PC-3 (cell line): ENCODE results near the gene STATH. TPM values are rescaled to one million over a fixed set of nuclear protein-coding genes. Genes with fewer than 3 reads are reported as not detected.
"Not testable (repeated sequence)": the region's sequence is repeated elsewhere in the genome, so short reads cannot be mapped to it uniquely, and the experiment has no call there.

Source experiments
- ATAC-seq: fragments of 200-7000 bp; cut with Tn5 transposase; 2 replicates; pipeline ENCODE4 v1.9.1; 2020; ENCODE audit warnings: mild to moderate bottlenecking, moderate library complexity
- BruUV-seq: library from RNA; stranded (reverse); fragments of 400-500 nt; replicated peaks from 2 replicates; lab custom pipeline; 2021; lab: Mats Ljungman, UMichigan
- CTCF ChIA-PET: fragments of 300-600 bp; sonication (Branson Sonifier 250); formaldehyde crosslinking; loops from one replicate; lab custom pipeline; 2022; ENCODE audit warnings: antibody characterized with exemption; lab: Charles Lee
- POLR2A ChIA-PET: fragments of 300-600 bp; sonication (Branson Sonifier 250); formaldehyde crosslinking; loops from one replicate; lab custom pipeline; 2022; ENCODE audit warnings: antibody characterized with exemption; ENCODE audit not compliant: unreplicated experiment; lab: Charles Lee
- DNase-seq: peaks from one replicate; pipeline ENCODE4 v3.0.0-alpha.2; 2015
- H2AFZ ChIP-seq: fragments of 300-600 bp; sonication (generic); 2 replicates; pipeline ENCODE4 v1.6.0; 2016; ENCODE audit warnings: antibody characterized with exemption, low read length
- H3F3A ChIP-seq: fragments of 300-600 bp; sonication (generic); one replicate; pipeline ENCODE4 v1.6.0; 2017; ENCODE audit warnings: antibody characterized with exemption, low read length, control low read depth, mild to moderate bottlenecking; ENCODE audit not compliant: unreplicated experiment
- H3K27ac ChIP-seq: fragments of 300-600 bp; sonication (generic); 2 replicates; pipeline ENCODE4 v1.5.1; 2016; ENCODE audit warnings: mild to moderate bottlenecking, low read length
- H3K27me3 ChIP-seq: fragments of 300-600 bp; sonication (generic); 2 replicates; pipeline ENCODE4 v1.6.1; 2016; ENCODE audit warnings: low read length, mixed read lengths
- H3K36me3 ChIP-seq: fragments of 300-600 bp; sonication (generic); 2 replicates; pipeline ENCODE4 v1.6.1; 2016; ENCODE audit warnings: low read depth, mixed run types, low read length, mixed read lengths
- H3K4me1 ChIP-seq: fragments of 300-600 bp; sonication (generic); 2 replicates; pipeline ENCODE4 v1.5.1; 2016; ENCODE audit warnings: low read length; ENCODE audit not compliant: insufficient read depth
- H3K4me2 ChIP-seq: fragments of 300-600 bp; sonication (generic); 2 replicates; pipeline ENCODE4 v1.6.0; 2016; ENCODE audit warnings: low read length
- H3K4me3 ChIP-seq: fragments of 300-600 bp; sonication (generic); 2 replicates; pipeline ENCODE4 v1.5.1; 2016; ENCODE audit warnings: mild to moderate bottlenecking, low read length, mixed read lengths
- H3K79me2 ChIP-seq: fragments of 300-600 bp; sonication (generic); 2 replicates; pipeline ENCODE4 v1.6.1; 2017; ENCODE audit warnings: low read length, mixed read lengths
- H3K9ac ChIP-seq: fragments of 300-600 bp; sonication (generic); 2 replicates; pipeline ENCODE4 v1.6.0; 2016; ENCODE audit warnings: mild to moderate bottlenecking, low read length
- H3K9me2 ChIP-seq: fragments of 300-600 bp; sonication (generic); replicated peaks from 2 replicates; pipeline ENCODE4 v1.6.1; 2016; ENCODE audit warnings: mixed run types, low read length, mixed read lengths
- H3K9me3 ChIP-seq: fragments of 300-600 bp; sonication (generic); 2 replicates; pipeline ENCODE4 v1.6.1; 2016; ENCODE audit warnings: low read length, mixed read lengths
- H4K20me1 ChIP-seq: fragments of 300-600 bp; sonication (generic); 2 replicates; pipeline ENCODE4 v1.6.1; 2016; ENCODE audit warnings: low read length, mixed read lengths
- EZH2 ChIP-seq: fragments of 300-600 bp; sonication (generic); IDR thresholded peaks from one replicate; pipeline ENCODE4 v1.6.1; 2017; ENCODE audit warnings: antibody characterized with exemption, mild to moderate bottlenecking, low read length; ENCODE audit not compliant: unreplicated experiment
- EZH2phosphoT487 ChIP-seq: fragments of 300-600 bp; sonication (generic); IDR thresholded peaks from 2 replicates; pipeline ENCODE4 v1.6.1; 2018; ENCODE audit warnings: mild to moderate bottlenecking, antibody characterized with exemption, low read length, borderline replicate concordance
- intact Hi-C: fragments of 100-400 bp; cut with micrococcal nuclease; formaldehyde crosslinking; loops from 2 replicates; pipeline ENCODE4 v1.9.0; 2023
- total RNA-seq: library from RNA; depleted of rRNA; stranded (reverse); fragments of >200 nt; gene quantifications from 2 replicates; pipeline ENCODE4 v1.2.3, GENCODE V29; 2014
- TF ChIP-seq, protein P1 (sequence below): fragments of 300-600 bp; sonication (generic); conservative IDR thresholded peaks from 2 replicates; pipeline ENCODE4 v1.5.1; 2017; ENCODE audit warnings: antibody characterized with exemption, low read depth, mild to moderate bottlenecking, low read length

Gene STATH
- total RNA-seq, 1 experiment from 2014 or later: not detected

GRCh38 chr4:70000711-70001110 lies 4.9 kb downstream of the STATH start:
- CTCF ChIA-PET: no interaction called here

GRCh38 chr4:70002507-70002906 lies 6.7 kb downstream of the STATH start:
- TF ChIP-seq EZH2phosphoT487: no peak
- TF ChIP-seq, protein P1, sequence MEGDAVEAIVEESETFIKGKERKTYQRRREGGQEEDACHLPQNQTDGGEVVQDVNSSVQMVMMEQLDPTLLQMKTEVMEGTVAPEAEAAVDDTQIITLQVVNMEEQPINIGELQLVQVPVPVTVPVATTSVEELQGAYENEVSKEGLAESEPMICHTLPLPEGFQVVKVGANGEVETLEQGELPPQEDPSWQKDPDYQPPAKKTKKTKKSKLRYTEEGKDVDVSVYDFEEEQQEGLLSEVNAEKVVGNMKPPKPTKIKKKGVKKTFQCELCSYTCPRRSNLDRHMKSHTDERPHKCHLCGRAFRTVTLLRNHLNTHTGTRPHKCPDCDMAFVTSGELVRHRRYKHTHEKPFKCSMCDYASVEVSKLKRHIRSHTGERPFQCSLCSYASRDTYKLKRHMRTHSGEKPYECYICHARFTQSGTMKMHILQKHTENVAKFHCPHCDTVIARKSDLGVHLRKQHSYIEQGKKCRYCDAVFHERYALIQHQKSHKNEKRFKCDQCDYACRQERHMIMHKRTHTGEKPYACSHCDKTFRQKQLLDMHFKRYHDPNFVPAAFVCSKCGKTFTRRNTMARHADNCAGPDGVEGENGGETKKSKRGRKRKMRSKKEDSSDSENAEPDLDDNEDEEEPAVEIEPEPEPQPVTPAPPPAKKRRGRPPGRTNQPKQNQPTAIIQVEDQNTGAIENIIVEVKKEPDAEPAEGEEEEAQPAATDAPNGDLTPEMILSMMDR: no peak
- no peak for TF ChIP-seq EZH2
- Histone ChIP-seq H4K20me1 (no peaks in the 10 kb centered on the region), H3K27me3 (0 out of 2 replicates have a peak, but pooled peaks cover 4% of the 10 kb centered on the region), H3K27ac (no peak overlapping the region), H3K9me3 (no peaks in the 10 kb centered on the region), H3K9ac (no peak overlapping the region), H3K79me2 (no peaks in the 10 kb centered on the region), H2AFZ (no peak overlapping the region), H3F3A (no peaks in the 10 kb centered on the region), H3K9me2 (no peaks in the 10 kb centered on the region), H3K36me3 (no peaks in the 10 kb centered on the region), H3K4me1 (peaks cover 6% of the 10 kb centered on the region; the same call in 1 of the 2 replicates), H3K4me3 (no peak overlapping the region), H3K4me2 (no peak overlapping the region)
- POLR2A ChIA-PET: no interaction called here
- no TSS peak for BruUV-seq
- intact Hi-C loops: no loop called here
- ATAC-seq (no peak), DNase-seq (no peak)
- CTCF ChIA-PET: no interaction called here

More at GRCh38 chr4:70000711-70001110, 4.9 kb downstream of the STATH start:
- TF ChIP-seq EZH2 (no peak), EZH2phosphoT487 (no peak)
- TF ChIP-seq, protein P1: no peak
- DNase-seq (no peak), ATAC-seq (no peak)
- no peak overlapping the region for H2AFZ ChIP-seq
- no TSS peak for BruUV-seq
- H3K4me1 ChIP-seq: peaks cover 6% of the 10 kb centered on the region; the same call in 1 of the 2 replicates
- H3K9me2 ChIP-seq: no peaks in the 10 kb centered on the region
- no peaks in the 10 kb centered on the region for H4K20me1 ChIP-seq
- H3F3A ChIP-seq: no peaks in the 10 kb centered on the region
- no peaks in the 10 kb centered on the region for H3K27me3 ChIP-seq
- no peaks in the 10 kb centered on the region for H3K36me3 ChIP-seq
- H3K79me2 ChIP-seq: no peaks in the 10 kb centered on the region
- no peak overlapping the region for H3K9ac ChIP-seq
- no peaks in the 10 kb centered on the region for H3K9me3 ChIP-seq
- no peak overlapping the region for H3K4me3 ChIP-seq
- intact Hi-C loops: no loop called here
- POLR2A ChIA-PET: no interaction called here
- no peak overlapping the region for H3K27ac ChIP-seq
- no peak overlapping the region for H3K4me2 ChIP-seq

DNA sequence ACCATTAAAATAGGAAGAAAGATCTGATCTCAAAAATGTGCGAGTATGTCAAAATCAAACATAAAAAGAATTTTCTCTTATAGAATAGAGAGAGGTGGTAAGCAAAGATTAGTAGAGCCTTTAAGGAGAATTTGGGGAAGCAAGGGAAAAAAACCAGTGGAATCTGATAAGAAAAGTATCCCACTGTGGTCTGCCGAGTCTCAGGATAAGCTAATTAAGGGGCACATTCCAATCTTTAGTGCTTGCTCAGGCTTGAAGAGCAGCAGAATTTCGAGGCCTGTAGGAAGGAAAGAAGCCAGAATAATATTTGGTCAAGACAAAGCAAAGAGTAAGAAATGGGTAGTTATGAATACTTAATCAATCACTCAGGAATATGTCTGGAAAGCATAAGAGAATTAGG lies 13.0 kb downstream of the STATH start:
- no peak for TF ChIP-seq EZH2phosphoT487
- no peak for TF ChIP-seq EZH2
- TF ChIP-seq, protein P1: no peak
- H3K79me2 ChIP-seq: no peaks in the 10 kb centered on the region
- ChIA-PET CTCF (no interaction called here), POLR2A (no interaction called here)
- no peak overlapping the region for H3K9ac ChIP-seq
- H3K4me1 ChIP-seq: no peaks in the 10 kb centered on the region
- no peaks in the 10 kb centered on the region for H3K36me3 ChIP-seq
- no peak overlapping the region for H3K4me2 ChIP-seq
- no TSS peak for BruUV-seq
- no peak overlapping the region for H2AFZ ChIP-seq
- H3F3A ChIP-seq: no peaks in the 10 kb centered on the region
- no peaks in the 10 kb centered on the region for H4K20me1 ChIP-seq
- intact Hi-C loops: no loop called here
- no peak for DNase-seq
- ATAC-seq: no peak
- 0 out of 2 replicates have a peak, but pooled peaks cover 12% of the 10 kb centered on the region for H3K27me3 ChIP-seq
- no peak overlapping the region for H3K4me3 ChIP-seq
- no peak overlapping the region for H3K27ac ChIP-seq
- no peaks in the 10 kb centered on the region for H3K9me3 ChIP-seq
- H3K9me2 ChIP-seq: no peaks in the 10 kb centered on the region

DNA sequence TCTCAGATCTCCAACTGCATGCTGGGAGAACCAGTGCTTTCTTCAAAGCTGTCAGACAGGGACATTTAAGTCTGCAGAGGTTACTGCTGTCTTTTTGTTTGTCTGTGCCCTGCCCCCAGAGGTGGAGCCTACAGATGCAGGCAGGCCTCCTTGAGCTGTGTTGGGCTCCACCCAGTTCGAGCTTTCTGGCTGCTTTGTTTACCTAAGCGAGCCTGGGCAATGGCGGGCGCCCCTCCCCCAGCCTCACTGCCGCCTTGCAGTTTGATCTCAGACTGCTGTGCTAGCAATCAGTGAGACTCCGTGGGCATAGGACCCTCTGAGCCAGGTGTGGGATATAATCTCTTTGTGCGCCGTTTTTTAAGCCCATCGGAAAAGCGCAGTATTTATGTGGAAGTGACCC lies 23.2 kb downstream of the STATH start:
- H3K9me3 ChIP-seq, H3K79me2 ChIP-seq, H3K27me3 ChIP-seq, H3K9ac ChIP-seq, H3K4me2 ChIP-seq, ATAC-seq, intact Hi-C loops, BruUV-seq, H2AFZ ChIP-seq, H3K4me1 ChIP-seq, H3K9me2 ChIP-seq, H4K20me1 ChIP-seq, DNase-seq, POLR2A ChIA-PET, H3K27ac ChIP-seq, H3K4me3 ChIP-seq, H3F3A ChIP-seq, CTCF ChIA-PET, H3K36me3 ChIP-seq: not testable (repeated sequence)
